M059J (cell line): ENCODE results near the gene NUDT15. TPM values are rescaled to one million over a fixed set of nuclear protein-coding genes. Genes with fewer than 3 reads are reported as not detected.
"Not testable (repeated sequence)": the region's sequence is repeated elsewhere in the genome, so short reads cannot be mapped to it uniquely, and the experiment has no call there.

Experiments
- DNase-seq: peaks from one replicate; pipeline ENCODE4 v3.0.0-alpha.2; 2012; ENCODE audit warnings: low read depth
- total RNA-seq: library from RNA; depleted of rRNA; stranded (reverse); fragments of >200 nt; shearing (Covaris generic); gene quantifications from 2 replicates; pipeline ENCODE4 v1.2.3, GENCODE V29; 2014

Gene NUDT15
- total RNA-seq, 1 experiment from 2014 or later: 24.2 TPM

DNA sequence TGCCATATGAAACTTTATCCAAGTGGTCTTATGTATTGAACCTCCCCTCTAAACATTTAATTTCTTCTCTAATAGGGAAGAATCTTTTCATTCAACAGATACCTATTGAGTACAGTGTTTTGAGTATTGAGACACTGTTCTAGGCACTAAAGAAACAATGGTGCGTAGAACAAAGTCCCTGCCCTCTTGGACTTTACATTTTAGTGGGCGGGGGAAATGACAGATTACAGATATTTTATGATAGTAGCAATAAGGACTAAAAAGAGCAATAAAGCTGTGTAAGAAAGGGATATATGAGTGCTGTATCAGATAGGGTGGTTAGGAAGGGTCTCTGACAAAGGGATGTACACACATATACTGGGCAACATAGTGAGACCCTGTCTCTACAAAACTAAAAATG, 5.4 kb downstream of the NUDT15 start:
- no peak for DNase-seq

- DNase-seq: peak; percentile 41
These were observed 6.4 kb downstream of the NUDT15 start for GRCh38 chr13:48043789-48044503.

DNA sequence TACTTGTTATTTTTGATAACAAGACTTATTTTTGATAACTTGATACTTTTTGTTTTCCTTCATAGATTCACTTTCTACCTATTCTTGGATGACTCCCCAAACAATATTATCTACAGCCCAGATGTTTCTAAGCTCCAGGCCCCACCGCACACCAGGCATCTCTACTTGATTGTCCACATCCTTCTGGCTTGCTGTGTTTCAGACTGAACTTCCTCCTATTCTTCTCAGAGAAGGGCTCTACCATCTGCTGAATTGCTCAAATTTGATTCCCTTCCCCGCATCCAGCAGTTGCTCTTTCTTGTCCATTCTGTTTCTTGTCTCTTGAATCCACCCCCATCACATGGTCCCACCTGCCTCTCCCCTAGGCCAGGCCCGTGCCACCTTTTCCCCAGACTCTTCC, 13.0 kb downstream of the NUDT15 start:
- no peak for DNase-seq

DNA sequence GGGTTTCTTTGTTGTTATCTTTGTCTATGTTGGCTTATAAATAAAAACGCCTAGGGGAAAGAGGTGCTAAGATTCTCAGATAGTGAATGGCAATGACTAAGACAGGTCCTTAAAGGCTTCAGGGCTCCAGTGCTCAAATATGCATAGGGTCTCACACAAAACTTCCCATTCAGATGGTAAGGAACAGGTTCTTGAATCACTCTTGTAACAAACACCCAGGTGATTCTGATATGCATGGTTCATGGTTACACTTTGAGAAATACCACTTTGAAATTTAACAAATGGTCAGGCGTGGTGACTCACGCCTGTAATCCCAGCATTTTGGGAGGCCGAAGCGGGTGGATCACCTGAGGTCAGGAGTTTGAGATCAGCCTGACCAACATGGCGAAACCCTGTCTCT, 17.1 kb downstream of the NUDT15 start:
- no peak for DNase-seq

DNA sequence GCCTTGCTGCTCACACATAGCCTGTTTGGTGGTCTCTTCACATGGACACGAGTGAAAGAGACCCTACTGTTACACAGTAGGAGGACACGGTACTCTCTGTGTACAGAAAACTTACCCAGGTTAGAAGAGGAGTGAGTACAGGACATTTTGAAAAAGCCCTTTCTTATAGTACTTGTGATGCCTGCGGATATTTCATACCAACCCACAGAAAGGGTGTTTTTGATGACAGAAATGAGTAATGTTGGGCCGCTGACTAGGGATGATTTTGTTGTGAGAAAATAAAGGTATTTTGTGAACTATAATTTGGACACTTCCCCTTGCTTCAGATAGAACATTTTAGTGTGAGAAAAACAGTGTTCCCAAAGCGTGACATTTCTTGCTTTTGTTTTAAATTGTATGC, 18.2 kb downstream of the NUDT15 start:
- DNase-seq: no peak

GRCh38 chr13:48058536-48058935, 21.0 kb downstream of the NUDT15 start:
- not testable (repeated sequence) for DNase-seq

- DNase-seq: not testable (repeated sequence)
These were observed 22.4 kb downstream of the NUDT15 start for GRCh38 chr13:48059951-48060350.

- no peak for DNase-seq
These were observed 28.9 kb downstream of the NUDT15 start for GRCh38 chr13:48066310-48066989.

DNA sequence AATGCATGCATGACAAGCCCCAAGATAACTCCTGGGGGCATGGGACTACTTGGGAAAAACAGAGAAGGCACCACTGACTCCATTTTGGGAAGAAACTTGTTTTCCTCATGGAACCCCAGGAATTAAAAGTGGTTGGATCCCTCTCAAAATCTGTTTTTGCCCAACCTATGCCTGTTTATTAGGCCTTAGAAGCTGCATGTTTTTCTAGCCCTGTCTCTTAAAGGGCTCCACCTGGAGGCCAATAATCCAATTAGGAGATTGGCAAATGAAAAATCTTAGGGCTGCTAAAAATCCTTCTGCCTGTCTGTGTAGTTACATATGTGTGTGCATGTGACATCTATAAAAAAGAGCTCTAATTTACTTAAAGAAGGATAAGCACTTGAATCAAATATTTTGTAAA, 30.5 kb downstream of the NUDT15 start:
- DNase-seq: no peak

- DNase-seq: no peak
These were observed 31.4 kb downstream of the NUDT15 start for GRCh38 chr13:48068952-48069351.

DNA sequence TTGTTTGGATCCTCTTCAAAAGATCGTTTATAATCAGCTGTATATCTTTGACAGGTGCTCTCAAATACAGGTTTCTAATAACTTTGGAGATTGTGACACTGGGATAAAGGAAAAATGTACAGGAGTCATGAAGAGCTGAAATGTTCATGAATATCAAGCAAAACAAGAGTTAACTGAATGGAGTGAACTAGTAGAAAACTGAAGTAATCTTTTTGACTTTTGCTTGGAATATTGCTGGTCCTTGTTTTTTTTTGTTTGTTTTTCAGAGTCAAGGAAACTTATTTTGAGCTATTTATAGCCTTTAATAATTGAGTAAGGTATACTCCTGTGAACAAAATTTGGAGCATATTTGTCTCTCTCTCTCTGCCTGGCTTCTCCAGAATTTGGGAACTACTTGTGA, 32.0 kb downstream of the NUDT15 start:
- no peak for DNase-seq

DNA sequence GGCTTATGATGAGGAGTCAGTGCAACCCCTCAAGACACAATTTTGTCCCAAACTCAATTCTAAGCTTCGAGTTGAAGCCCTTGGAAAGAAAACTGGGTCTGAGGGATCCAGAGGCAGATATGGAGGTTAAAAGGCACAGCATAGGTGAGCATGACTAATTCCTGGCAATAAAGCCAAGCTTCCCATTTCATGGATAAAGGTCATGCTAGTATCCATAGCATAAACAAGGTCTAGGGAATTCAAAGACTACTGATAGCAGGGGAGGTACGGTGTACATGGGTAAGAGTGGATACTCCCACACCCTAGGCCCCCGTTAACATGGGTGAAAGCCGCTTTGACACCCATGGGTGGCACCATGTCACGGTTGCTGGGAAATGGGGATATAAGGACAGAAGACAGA, 33.4 kb downstream of the NUDT15 start:
- no peak for DNase-seq

DNA sequence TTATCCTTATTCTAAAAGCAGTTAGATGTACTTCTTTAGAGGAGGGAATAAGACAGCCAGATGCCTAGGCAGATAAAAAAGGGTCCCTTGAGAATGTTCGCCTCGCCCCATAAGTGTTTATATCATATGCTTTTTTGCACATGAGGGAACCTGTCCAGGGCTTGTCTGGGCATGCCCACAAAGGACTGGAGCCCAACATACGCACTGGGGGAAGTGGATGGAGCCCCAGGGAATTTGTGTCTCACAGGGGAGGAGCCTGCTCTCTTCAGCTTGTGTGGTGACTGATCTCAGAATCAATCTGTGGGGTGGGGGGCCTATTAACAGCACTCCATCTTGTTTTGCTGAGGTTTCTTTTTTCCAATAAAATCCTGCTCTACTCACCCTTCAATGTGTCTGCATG, 34.8 kb downstream of the NUDT15 start:
- DNase-seq: no peak

DNA sequence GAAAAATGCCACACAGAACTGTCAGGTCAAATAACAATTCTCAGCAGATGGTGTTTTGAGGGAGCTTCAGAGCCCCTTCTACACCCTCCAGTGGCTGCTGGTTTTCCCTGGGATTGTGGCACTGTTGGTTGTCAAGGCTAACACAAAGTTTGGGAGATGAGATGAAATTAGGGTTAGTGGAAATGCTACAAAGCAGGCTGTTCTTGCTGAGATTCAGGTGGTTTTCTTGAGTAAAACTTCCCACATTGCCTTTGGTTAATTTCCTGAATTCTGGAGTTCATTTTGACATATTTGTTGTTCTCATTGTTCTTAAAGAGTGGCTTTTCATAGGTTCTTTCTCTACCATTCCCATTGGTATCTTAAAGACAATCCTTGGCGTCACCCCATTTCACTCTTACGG, 35.3 kb downstream of the NUDT15 start:
- no peak for DNase-seq

DNA sequence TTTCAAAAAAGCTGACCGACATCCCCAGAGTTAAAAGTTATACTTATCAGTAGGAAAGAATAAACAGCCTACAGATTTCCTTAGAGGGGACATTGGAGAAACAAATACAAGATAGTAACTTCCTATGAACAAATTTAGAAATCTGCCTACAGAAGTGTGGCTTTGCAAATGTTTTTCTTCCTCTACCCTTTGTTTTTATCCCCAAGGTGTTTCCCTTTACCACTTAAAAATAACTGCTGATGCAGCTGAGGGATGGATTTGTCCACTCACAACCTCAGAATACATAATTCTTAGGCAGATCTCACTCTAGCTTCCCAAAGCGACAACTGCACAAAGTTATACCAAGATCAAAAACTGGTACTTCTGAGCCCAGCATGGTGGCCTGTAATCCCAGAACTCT, 36.5 kb downstream of the NUDT15 start:
- no peak for DNase-seq

DNA sequence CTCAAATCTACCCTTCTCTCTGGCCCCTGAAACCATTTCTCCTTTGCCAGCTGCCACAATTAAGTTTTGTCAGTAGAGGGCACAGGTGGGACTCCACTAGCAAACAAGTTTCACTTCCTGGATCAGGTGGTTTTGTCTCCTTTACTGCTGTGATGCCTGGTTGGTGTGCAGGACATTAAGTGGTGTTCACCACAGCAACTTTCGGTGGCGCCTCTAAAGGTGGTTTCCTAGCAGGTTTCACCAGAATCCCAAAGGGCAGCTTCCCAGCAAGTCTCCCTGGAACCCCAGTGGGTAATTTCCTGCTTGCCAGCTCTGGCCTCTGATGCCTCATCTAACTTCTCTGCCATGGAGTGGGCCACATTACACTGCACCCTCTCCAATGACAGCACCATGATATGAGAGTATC, 40.7 kb downstream of the NUDT15 start:
- peak; percentile 28 for DNase-seq

- DNase-seq: no peak
These were observed 44.2 kb downstream of the NUDT15 start for GRCh38 chr13:48081739-48082138.

DNA sequence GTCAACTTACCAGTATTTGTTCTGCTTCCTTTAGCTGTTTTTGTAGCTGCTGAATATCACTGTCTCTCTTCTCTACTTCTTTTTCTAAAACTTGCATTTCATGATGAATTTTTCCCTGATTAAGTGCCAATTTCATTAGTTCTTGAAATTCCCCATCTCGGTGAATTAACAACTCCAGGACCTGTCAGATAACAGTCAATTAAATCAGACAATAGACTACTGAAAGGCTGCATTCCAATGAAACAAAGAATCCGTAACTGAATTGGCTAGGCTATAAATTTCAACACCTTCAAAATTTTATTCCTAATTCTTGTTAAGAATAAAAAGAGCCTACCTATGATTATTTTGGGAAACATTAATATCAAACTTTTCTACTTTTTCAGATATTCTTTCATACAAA, 48.7 kb downstream of the NUDT15 start:
- DNase-seq: no peak

DNA sequence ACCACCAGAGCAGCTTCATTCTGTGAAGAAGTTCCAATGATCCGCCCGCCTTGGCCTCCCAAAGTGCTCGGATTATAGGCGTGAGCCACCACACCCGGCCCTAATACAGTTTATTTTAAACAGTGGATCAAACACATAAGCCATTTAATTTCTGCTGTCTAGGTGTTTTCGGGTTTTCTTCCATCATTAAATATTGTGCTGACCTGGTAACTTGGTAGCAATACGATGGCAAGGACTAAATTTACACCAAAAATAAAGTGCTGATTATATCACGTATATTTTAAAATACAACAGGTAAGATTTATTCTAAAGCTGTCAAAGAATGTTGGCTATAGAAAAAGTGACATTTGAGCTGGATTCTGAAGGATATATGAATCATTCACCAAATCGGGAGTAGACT, 56.1 kb downstream of the NUDT15 start:
- no peak for DNase-seq

DNA sequence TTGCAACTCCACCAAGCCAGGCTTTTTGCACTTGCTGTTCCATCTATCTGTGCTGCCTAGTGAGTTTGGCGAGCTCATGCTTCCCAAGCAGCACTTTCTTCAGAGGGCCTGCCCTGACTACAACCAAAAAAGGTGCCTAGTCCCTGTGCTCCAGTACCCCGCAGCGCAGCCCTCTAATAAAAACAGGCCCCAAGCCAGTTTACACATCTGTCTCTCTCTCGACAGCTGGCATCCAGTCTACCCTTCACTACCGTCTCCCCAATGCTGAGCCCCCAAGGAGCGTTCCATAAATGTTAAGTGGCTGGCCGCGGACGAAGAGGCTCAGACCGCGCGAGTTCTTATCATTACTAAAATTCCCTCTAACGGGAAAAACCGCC, 56.9 kb downstream of the NUDT15 start:
- no peak for DNase-seq

DNA sequence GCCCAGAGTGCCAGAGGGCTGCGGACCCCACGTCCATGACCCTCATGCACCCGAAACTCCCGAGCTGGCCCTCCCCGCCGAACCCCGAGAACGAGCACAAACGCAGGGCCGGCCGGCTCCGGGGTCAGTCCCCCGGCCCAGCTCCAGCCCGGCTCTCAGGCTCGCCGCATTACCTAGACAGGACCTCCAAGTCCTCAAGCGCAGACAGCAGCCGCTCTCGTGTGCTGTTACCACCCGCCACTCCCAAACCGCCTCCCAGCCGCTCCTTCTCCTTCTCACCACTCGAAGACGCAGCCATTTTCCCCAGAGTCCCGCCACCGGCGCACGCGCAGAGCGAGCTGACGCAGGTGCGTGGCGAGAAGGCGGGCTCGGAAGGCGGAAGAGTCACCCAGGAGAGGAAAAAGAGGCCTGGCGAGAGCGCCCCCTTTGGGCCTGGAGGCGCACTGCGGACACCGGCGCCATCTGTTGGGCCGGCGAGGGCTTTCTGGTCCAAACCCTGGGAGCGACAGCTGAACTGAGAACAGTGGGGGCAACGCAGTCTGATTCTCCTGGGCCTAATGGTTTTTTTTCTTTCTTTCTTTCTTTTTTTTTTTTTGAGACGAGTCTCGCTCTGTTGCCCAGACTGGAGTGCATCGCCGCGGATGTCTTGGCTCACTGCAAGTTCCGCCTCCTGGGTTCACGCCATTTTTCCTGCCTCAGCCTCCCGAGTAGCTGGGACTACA, 57.4 kb downstream of the NUDT15 start, which contains the start of gene MED4:
Gene MED4, minus strand, starts transcription at position 324 of the 722 bp plus-strand sequence. Its CDS starts 26 bp downstream, at position 298.
- peak; percentile 89 for DNase-seq

DNA sequence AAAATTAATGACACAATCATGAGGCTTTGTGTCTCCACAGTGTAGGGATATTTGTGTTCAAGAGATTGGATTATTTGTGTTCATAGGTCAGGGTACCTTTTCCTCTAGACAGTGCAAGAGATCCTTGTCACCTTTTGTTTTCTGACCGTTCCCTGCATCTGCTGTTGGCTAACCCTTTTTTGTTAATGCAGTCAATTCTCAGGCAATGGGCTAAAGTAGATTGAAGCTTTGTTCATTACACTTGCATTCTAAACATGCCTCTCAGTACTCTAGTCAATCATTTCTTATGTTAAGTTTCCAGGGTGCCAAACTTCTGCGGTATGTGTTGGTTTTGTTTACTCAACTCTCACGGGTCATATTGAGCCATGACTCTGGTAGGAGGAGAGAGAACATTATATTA, 59.1 kb downstream of the NUDT15 start:
- DNase-seq: no peak
